ENCODE results near the gene KAT7. TPM values are rescaled to one million over a fixed set of nuclear protein-coding genes. Genes with fewer than 3 reads are reported as not detected.

KAT7 gene
- total and polyA plus RNA-seq, 10 of the 15 experiments (the other 5 are each of a cell fraction or from before 2014, with no cell fraction given): 6.6 to 45.8 (median 26.3) TPM

GRCh38 chr17:49748223-49748622, 40.3 kb upstream of the KAT7 start:
- Histone ChIP-seq H3K9ac (ENCODE audit: control insufficient read depth, insufficient read depth, low read length) (no peak overlapping the region), H3K27ac (ENCODE audit: control insufficient read depth, insufficient read depth) (peak overlapping the region; percentile 92), H3K27me3 (replicated peaks in 1 of 2; ENCODE audit: control insufficient read depth in 2 of 2, insufficient read depth in 2 of 2, low read length in 1 of 2) (no peaks in the 10 kb centered on the region), H3K9me3 (replicated peaks; ENCODE audit: control insufficient read depth, insufficient read depth, low read length) (no peaks in the 10 kb centered on the region), H3K4me2 (ENCODE audit: control insufficient read depth, insufficient read depth) (peak overlapping the region; percentile 94), H2AFZ (ENCODE audit: control insufficient read depth, low read depth, low read length) (no peak overlapping the region), H4K20me1 (ENCODE audit: control insufficient read depth, insufficient read depth) (no peaks in the 10 kb centered on the region), H3K4me3 (no peak overlapping the region), H3K4me1 (ENCODE audit: control insufficient read depth, insufficient read depth, low read length) (peaks cover 57% of the 10 kb centered on the region), H3K36me3 (ENCODE audit: control insufficient read depth in 2 of 2, insufficient read depth in 2 of 2, low read length in 1 of 2) (peaks cover 0 to 3% of the 10 kb centered on the region in 2 experiments; a peak in 1 of 4 replicates), H3K79me2 (ENCODE audit: control insufficient read depth, insufficient read depth, low read length) (peaks cover 35% of the 10 kb centered on the region)
- no peak for FAIRE-seq
- 1% methylated on average over 3 of the region's 3 CpGs for WGBS (ENCODE audit: insufficient coverage, insufficient replicate concordance, low lambda C conversion rate, missing lambda C conversion rate)
- intact Hi-C loops (cut with micrococcal nuclease; ENCODE audit: unreplicated experiment) (no loop called here), in situ Hi-C loops (cut with MboI) (no loop called here)
- SMC1A ChIA-PET (ENCODE audit: uncharacterized antibody, unreplicated experiment): interaction anchor here (0.7 to 7.6 kb wide), 15 partner anchors 9 to 406 kb away, joined by 3 to 128 read pairs (median 4); partner anchors contain the start of genes FAM117A, KAT7 and SLC35B1
- CTCF ChIA-PET: interaction anchor here (0.7 to 5.0 kb wide), 14 partner anchors 9 to 346 kb away, joined by 3 to 36 read pairs (median 3); partner anchors contain the start of genes FAM117A, KAT7 and SLC35B1
- BruUV-seq (replicated peaks): no TSS peak
- DNase-seq (ENCODE audit: low read depth, low spot score): no peak
- RAD21 ChIA-PET (ENCODE audit: unreplicated experiment): interaction anchor here (0.9 to 3.7 kb wide), 11 partner anchors 10 to 181 kb away, joined by 3 to 36 read pairs (median 14); partner anchors contain the start of genes FAM117A, KAT7, SLC35B1 and SPOP
- ATAC-seq: no peak
- POLR2A ChIA-PET: interaction anchor here (0.5 to 5.5 kb wide), 11 partner anchors 8 to 1098 kb away, joined by 3 to 116 read pairs (median 5); partner anchors contain the start of genes FAM117A, KAT7 and SLC35B1
- TF ChIP-seq CUX1 (IDR thresholded peaks at IDR 0.05; ENCODE audit: insufficient replicate concordance, low read depth, low read length): no peak
- TF ChIP-seq FOS (IDR thresholded peaks at IDR 0.05; ENCODE audit: borderline replicate concordance, extremely low read depth, insufficient read length): no peak
- TF ChIP-seq ZNF24 (IDR thresholded peaks at IDR 0.05): no peak
- TF ChIP-seq POLR2A (IDR thresholded peaks at IDR 0.05; ENCODE audit: low read depth, low read length): no peak
- no peak for TF ChIP-seq POLR2AphosphoS5 (IDR thresholded peaks at IDR 0.05; ENCODE audit: low read length)

All from GM12878 (cell line).